K562 (cell line): ENCODE results near the gene SETD5. TPM values are rescaled to one million over a fixed set of nuclear protein-coding genes. Genes with fewer than 3 reads are reported as not detected.

Experiments used
- ARID4B ChIP-seq: sonication (generic); formaldehyde crosslinking; IDR thresholded peaks from 2 replicates; pipeline ENCODE4 v1.8.0; 2022; ENCODE audit warnings: mild to moderate bottlenecking, missing genetic modification reagents
- CC2D1A ChIP-seq: fragments of 450-650 bp; IDR thresholded peaks from 2 replicates; pipeline ENCODE4 v1.6.1; 2017; ENCODE audit warnings: mild to moderate bottlenecking
- E2F1 ChIP-seq: sonication (generic); formaldehyde crosslinking; IDR thresholded peaks from 2 replicates; pipeline ENCODE4 v1.8.1; 2023; ENCODE audit warnings: mild to moderate bottlenecking, missing genetic modification reagents, moderate library complexity
- KDM5B ChIP-seq: fragments of 200-600 bp; sonication (generic); IDR thresholded peaks from 2 replicates; pipeline ENCODE4 v1.6.1; 2012; ENCODE audit warnings: low read depth, mild to moderate bottlenecking, moderate library complexity, low read length, control low read depth, inconsistent platforms; ENCODE audit not compliant: insufficient replicate concordance
- KLF13 ChIP-seq: fragments of 450-650 bp; IDR thresholded peaks from 2 replicates; pipeline ENCODE4 v1.6.1; 2016; ENCODE audit warnings: missing genetic modification characterization, low read depth, mild to moderate bottlenecking, missing compliant biosample characterization, moderate library complexity, borderline replicate concordance
- MNT ChIP-seq, 2 experiments: fragments of 450-650 bp; conservative IDR thresholded peaks; 2 replicates each; pipeline ENCODE4 v1.6.1; 2017; ENCODE audit warnings: mild to moderate bottlenecking in 2 of 2, moderate library complexity in 2 of 2
- NFIC ChIP-seq: fragments of 450-650 bp; IDR thresholded peaks from 2 replicates; pipeline ENCODE4 v1.6.1; 2017; ENCODE audit warnings: mild to moderate bottlenecking, inconsistent platforms
- OTX1 ChIP-seq: fragments of 450-650 bp; formaldehyde crosslinking; IDR thresholded peaks from 2 replicates; pipeline ENCODE4 v1.4.0; 2022; ENCODE audit warnings: mild to moderate bottlenecking
- RBM39 ChIP-seq: fragments of 200-400 bp; formaldehyde crosslinking; optimal IDR thresholded peaks from 2 replicates; pipeline ENCODE3; 2018; ENCODE audit warnings: low read depth, low read length
- SREBF1 ChIP-seq: fragments of 150-350 bp; IDR thresholded peaks from 2 replicates; pipeline ENCODE4 v1.6.1; 2014; ENCODE audit warnings: antibody characterized with exemption, low read depth, low read length, borderline replicate concordance
- SRSF3 ChIP-seq: fragments of 200-400 bp; formaldehyde crosslinking; IDR thresholded peaks from 2 replicates; pipeline ENCODE4 v1.6.1; 2016; ENCODE audit warnings: mild to moderate bottlenecking, low read length, moderate library complexity; ENCODE audit not compliant: insufficient read depth
- ZBTB49 ChIP-seq: sonication (generic); formaldehyde crosslinking; IDR thresholded peaks from 2 replicates; pipeline ENCODE4 v1.8.0; 2022; ENCODE audit warnings: missing genetic modification reagents, mild to moderate bottlenecking, borderline replicate concordance
- ZC3H4 ChIP-seq: sonication (generic); formaldehyde crosslinking; IDR thresholded peaks from 2 replicates; pipeline ENCODE4 v1.9.0; 2021; ENCODE audit warnings: missing genetic modification reagents, borderline replicate concordance
- ZNF133 ChIP-seq: fragments of 250-450 bp; sonication (Bioruptor Pico); IDR thresholded peaks from 2 replicates; pipeline ENCODE4 v1.4.0; 2020; ENCODE audit warnings: mild to moderate bottlenecking
- polyA plus RNA-seq, 8 experiments: library from polyadenylated mRNA; depleted of rRNA in 4 of 8; stranded (reverse) in 5 of 8; unstranded in 3 of 8; fragments of >200 nt; fragmentation: Nextera tagmentation in 2 of 8; fragmentation: Illumina TruSeq in 1 of 8; extraction: Ambion mirVana in 2 of 8; extraction: Trizol in 1 of 8; gene quantifications; 2 replicates each; pipeline versions ENCODE4 v1.2.1 to v1.2.3, GENCODE V29; 2011 to 2014; ENCODE audit warnings: inconsistent platforms in 1 of 8, missing spikeins in 1 of 8
- total RNA-seq, 7 experiments: library from RNA; depleted of rRNA in 6 of 7; stranded (reverse); fragments of >200 nt in 6 of 7; fragmentation: Illumina TruSeq in 2 of 7; extraction: Trizol in 2 of 7; gene quantifications; 2 replicates each; pipeline versions ENCODE4 v1.2.1 to v1.2.3, GENCODE V29; 2011 to 2021; ENCODE audit warnings: low replicate concordance in 1 of 7

The SETD5 gene
- total and polyA plus RNA-seq, 9 of the 15 experiments (the other 6 are each of a cell fraction or from before 2014, with no cell fraction given), result 20.8 to 135 (median 87.2) TPM

GRCh38 chr3:9397906-9398699 is 688 bp downstream of the SETD5 start (continued):
- TF ChIP-seq ZNF133 (CRISPR knock-in tag), result no peak
- no peak for TF ChIP-seq KLF13
- 0 out of 4 replicates have a peak, but pooled peaks of 1 of the 2 experiments have one; percentile 27 for TF ChIP-seq MNT (conservative IDR thresholded peaks at IDR 0.05)
- TF ChIP-seq SREBF1, result no peak; the same call in 1 of the 2 replicates
- TF ChIP-seq NFIC, result peak; percentile 86
- TF ChIP-seq CC2D1A, result peak; percentile 11; the same call in 1 of the 2 replicates
- peak; percentile 69; the same call in 1 of the 2 replicates for TF ChIP-seq ZC3H4
- peak; percentile 86 for TF ChIP-seq RBM39
- 0 out of 2 replicates have a peak, but pooled peaks have one; percentile 40 for TF ChIP-seq SRSF3
- TF ChIP-seq ARID4B (CRISPR knock-in tag), result no peak; the same call in 1 of the 2 replicates
- no peak for TF ChIP-seq KDM5B
- 0 out of 2 replicates have a peak, but pooled peaks have one; percentile 45 for TF ChIP-seq OTX1 (CRISPR knock-in tag)
- TF ChIP-seq ZBTB49 (CRISPR knock-in tag), result 0 out of 2 replicates have a peak, but pooled peaks have one; percentile 46
- TF ChIP-seq E2F1, result peak; percentile 75; the same call in 1 of the 2 replicates
